KBM-7 (cell line): ENCODE measurements around the gene TNFRSF1B.

Experiments
- DNase-seq: peaks from one replicate; pipeline ENCODE4 v3.0.0-alpha.2; 2015
- in situ Hi-C: fragments of 300-500 bp; cut with MboI; formaldehyde crosslinking; loops from 2 replicates; pipeline ENCODE4 v1.14.3; 2020; ENCODE audit warnings: low sequenced_read_pairs, low pct_unique_long_range_greater_than_20kb, mixed read lengths

Gene TNFRSF1B

DNA sequence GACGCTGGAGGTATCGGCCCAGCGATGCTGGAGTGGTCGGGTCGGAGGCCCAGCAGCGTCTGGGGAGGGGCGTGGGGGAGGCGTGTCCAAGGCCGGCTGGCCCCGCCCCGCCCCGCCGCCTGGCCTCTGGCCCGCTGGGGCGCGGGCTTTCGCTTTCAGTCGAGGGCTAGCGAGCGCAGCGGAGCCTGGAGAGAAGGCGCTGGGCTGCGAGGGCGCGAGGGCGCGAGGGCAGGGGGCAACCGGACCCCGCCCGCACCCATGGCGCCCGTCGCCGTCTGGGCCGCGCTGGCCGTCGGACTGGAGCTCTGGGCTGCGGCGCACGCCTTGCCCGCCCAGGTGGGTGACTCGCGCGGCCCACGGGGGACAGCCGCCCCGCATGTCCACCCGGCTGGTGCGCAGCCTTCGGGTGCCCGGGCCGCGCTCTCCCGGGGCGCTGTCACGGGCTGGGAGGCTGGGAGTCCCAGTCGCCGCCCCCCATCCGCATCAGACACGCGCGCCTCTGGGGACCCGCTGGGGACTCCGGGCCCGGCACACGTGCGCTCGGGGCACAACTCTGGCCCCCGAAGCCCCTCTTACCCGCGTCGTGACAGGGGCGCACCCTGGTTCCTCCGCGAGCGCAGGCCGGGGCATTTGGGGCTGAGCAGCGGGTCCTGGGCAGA is at the start of gene TNFRSF1B:
TNFRSF1B (plus strand) TSS at position 158 of the 659 bp plus-strand sequence; CDS start at position 259, 101 bp downstream.
- in situ Hi-C loops = no loop called here
- peak; percentile 74 for DNase-seq

GRCh38 chr1:12121212-12122003 is 45.4 kb upstream of the TNFRSF1B start:
- in situ Hi-C loops = no loop called here
- DNase-seq = no peak

- in situ Hi-C loops = no loop called here
- DNase-seq = no peak
Observed at GRCh38 chr1:12123172-12123571, 43.6 kb upstream of the TNFRSF1B start.

GRCh38 chr1:12124693-12125421 is 41.9 kb upstream of the TNFRSF1B start:
- in situ Hi-C loops = loop anchor here (5.0 kb wide), 1 partner anchor 82 kb away; no protein-coding TSS in a partner anchor
- peak; percentile 81 for DNase-seq

- peak; percentile 40 for DNase-seq
- in situ Hi-C loops = loop anchor here (5.0 kb wide), 1 partner anchor 82 kb away; no protein-coding TSS in a partner anchor
Observed at GRCh38 chr1:12125422-12126355, 41.1 kb upstream of the TNFRSF1B start.

DNA sequence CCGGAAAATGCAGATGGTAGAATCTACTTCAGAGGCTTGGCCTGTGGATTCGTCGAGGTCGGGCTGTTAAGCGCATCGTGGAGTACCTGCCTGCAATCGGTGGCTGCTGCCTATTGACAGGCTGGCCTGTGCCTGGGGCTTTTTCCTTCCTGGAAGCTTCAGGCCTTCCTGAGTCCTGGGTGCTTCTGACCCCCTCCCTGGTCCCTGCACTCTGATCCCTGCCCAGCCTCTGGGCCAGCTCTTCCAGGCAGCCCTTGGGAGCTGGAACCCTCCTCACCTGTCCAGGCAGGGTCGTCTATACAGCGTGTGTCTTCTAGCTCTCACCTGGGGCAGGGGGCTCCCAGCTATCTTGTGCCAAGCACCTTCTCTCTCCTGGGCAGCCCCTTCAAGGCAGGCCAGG is 40.0 kb upstream of the TNFRSF1B start:
- in situ Hi-C loops = loop anchor here (5.0 kb wide), 1 partner anchor 81 kb away; no protein-coding TSS in a partner anchor
- no peak for DNase-seq

GRCh38 chr1:12127206-12127810 is 39.5 kb upstream of the TNFRSF1B start:
- no peak for DNase-seq
- in situ Hi-C loops = loop anchor here (5.0 kb wide), 1 partner anchor 80 kb away; no protein-coding TSS in a partner anchor

DNA sequence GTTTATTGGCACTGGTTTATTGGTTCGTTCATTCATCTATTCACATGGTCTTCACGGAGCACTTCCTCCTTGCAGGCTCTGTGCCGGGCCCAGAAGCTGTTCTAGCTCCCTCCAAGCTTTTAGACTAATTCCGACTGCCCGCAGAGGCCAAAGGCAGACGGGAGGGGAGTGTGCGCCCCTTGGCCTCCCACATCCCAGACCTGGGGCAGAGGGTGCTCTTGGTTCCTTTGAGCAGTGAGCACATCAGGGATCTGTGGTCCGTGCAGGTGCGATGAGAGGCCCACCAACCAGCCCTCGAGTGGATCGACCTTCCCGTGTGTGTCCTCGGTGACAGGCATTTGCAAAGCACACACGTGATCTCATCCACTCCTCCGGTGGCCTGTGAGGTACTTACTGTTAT is 38.7 kb upstream of the TNFRSF1B start:
- in situ Hi-C loops = loop anchor here (5.0 kb wide), 1 partner anchor 79 kb away; no protein-coding TSS in a partner anchor
- DNase-seq = no peak

- in situ Hi-C loops = loop anchor here (5.0 kb wide), 1 partner anchor 78 kb away; no protein-coding TSS in a partner anchor
- no peak for DNase-seq
Observed at GRCh38 chr1:12129624-12130023, 37.2 kb upstream of the TNFRSF1B start.

DNA sequence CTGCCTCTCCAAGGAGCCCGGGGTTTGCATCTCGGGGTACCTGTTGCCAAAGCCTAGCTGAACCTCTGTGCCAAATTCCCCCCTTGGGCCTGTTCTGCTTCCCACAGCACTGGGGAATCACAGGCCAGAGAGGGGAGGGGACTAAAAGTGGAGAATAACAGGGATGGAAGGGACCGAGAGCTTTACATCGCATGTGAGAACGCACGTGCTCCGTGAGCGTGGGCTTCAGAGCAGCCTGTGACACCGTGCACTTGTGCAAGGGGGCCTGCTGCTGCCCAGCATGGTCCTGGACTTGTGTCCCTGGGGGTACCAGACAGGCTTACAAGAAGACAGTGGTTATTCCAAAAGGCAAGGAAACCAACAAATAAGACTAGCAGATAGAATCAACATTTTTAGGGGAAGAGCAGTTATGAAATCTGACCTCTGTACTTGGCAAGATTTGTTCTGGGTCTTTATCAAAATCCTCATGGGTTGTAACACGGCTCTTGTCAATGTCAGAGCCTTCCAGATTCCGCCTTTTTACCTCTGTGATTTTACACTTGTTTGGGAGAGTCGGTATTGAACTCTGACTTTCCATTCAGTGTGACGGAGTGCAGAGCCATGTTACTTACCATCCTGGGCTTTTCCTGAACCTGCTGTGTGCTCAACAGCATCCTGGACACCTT is 36.2 kb upstream of the TNFRSF1B start:
- in situ Hi-C loops = no loop called here
- no peak for DNase-seq

- in situ Hi-C loops = no loop called here
- no peak for DNase-seq
Observed at GRCh38 chr1:12132078-12132477, 34.7 kb upstream of the TNFRSF1B start.

DNA sequence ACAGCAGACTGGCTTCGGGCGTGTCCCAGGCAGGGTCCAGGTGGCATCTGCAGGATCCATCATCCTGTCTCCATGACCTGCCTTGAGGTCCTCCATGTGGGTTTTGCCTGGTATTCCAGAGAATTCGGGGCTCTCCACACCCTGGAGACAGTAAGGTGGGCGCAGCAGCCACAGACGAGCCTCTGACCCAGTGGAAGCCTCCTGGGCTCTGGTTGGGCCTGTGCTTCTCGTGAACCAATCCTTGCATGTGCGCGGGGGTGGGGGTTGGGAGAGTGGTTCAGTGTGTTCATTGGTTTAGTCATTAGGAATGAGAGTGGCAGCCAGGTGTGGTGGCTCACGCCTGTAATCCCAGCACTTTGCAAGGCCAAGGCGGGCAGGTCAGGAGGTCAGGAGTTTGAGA is 32.1 kb upstream of the TNFRSF1B start:
- DNase-seq = no peak
- in situ Hi-C loops = no loop called here

DNA sequence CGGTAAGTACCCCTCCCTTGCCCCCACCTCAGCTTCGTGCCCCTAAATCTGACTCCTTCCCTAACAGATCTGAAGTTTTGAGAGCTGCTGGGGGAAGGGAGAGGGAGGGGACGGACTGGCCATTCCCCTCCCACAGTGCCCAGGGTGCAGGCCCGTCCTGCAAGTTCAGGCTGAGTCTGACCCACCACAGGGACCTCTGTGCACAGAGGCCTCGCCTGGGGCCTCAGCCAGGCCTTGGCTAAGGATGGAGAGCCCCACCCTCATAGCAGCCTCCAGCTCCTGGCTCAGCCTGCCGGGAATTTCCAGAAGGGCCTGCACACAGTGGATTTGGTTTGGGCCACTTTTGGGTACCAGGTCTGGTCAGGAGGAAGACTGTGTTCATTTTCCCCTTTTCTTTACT is 31.2 kb upstream of the TNFRSF1B start:
- in situ Hi-C loops = no loop called here
- no peak for DNase-seq

GRCh38 chr1:12136916-12137610 is 29.7 kb upstream of the TNFRSF1B start:
- in situ Hi-C loops = no loop called here
- DNase-seq = no peak

GRCh38 chr1:12138196-12139168 is 28.3 kb upstream of the TNFRSF1B start:
- no peak for DNase-seq
- in situ Hi-C loops = no loop called here

DNA sequence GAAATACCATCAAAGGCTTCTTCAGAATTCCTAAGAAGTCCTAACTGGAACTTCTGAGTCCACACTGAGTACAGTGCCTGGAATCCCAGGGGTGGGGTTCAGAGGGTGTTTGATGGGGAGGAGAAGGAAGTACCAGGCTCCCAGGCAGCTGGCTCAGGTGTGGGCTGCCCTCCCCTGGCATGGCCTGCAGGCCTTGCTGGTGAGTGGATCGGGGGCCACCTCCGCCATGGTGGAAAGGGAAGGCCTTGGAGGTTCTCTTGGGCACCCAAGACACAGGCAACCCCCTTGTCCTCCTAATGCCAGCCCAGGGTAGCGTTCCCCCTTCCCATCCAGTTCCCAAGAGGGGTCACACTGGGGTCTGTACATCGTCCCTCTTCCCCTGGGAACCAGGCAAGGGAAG is 26.8 kb upstream of the TNFRSF1B start:
- in situ Hi-C loops = no loop called here
- no peak for DNase-seq
